Keratinocyte (primary cell): ENCODE results near the gene ANXA2R. TPM values are rescaled to one million over a fixed set of nuclear protein-coding genes. Genes with fewer than 3 reads are reported as not detected.
"Not testable (repeated sequence)": the region's sequence is repeated elsewhere in the genome, so short reads cannot be mapped to it uniquely, and the experiment has no call there.

Experiments
- DNase-seq: peaks from one replicate; pipeline ENCODE4 v3.0.0-alpha.2; 2011; ENCODE audit warnings: low read depth, missing footprints, low spot score
- FAIRE-seq: peaks from 2 replicates; lab custom pipeline; 2011; peaks lifted over from hg19 to GRCh38; lab: Jason Lieb, UNC
- H2AFZ ChIP-seq: 2 replicates; pipeline ENCODE4 v1.6.0; 2012; ENCODE audit warnings: low read length, control low read depth, inconsistent platforms; ENCODE audit not compliant: control insufficient read depth
- H3K27ac ChIP-seq: 2 replicates; pipeline ENCODE4 v1.5.1; 2011; ENCODE audit warnings: low read length; ENCODE audit not compliant: control insufficient read depth, insufficient read depth
- H3K27me3 ChIP-seq: 3 replicates; pipeline ENCODE4 v1.6.0; 2011; ENCODE audit warnings: low read length; ENCODE audit not compliant: control insufficient read depth, insufficient read depth; ENCODE audit errors: extremely low read depth
- H3K36me3 ChIP-seq, 2 experiments: 2 replicates in 1 of 2; 3 replicates in 1 of 2; pipeline ENCODE4 v1.5.1; 2011; ENCODE audit warnings: low read length in 2 of 2, mild to moderate bottlenecking in 1 of 2; ENCODE audit not compliant: control insufficient read depth in 2 of 2, insufficient read depth in 2 of 2; ENCODE audit errors: extremely low read depth in 1 of 2
- H3K4me1 ChIP-seq: 3 replicates; pipeline ENCODE4 v1.5.1; 2011; ENCODE audit warnings: low read length; ENCODE audit not compliant: control insufficient read depth, insufficient read depth; ENCODE audit errors: extremely low read depth
- H3K4me2 ChIP-seq: 3 replicates; pipeline ENCODE4 v1.6.0; 2011; ENCODE audit warnings: low read depth, low read length; ENCODE audit not compliant: control insufficient read depth, insufficient read depth; ENCODE audit errors: extremely low read depth
- H3K4me3 ChIP-seq, 3 experiments: fragments of 200-600 bp in 1 of 3; sonication (generic) in 1 of 3; 2 replicates in 2 of 3; 3 replicates in 1 of 3; pipeline ENCODE4 v1.5.1; 2011 to 2016; ENCODE audit warnings: low read length in 3 of 3, mild to moderate bottlenecking in 3 of 3, control low read depth in 2 of 3, inconsistent platforms in 1 of 3, low read depth in 1 of 3, mixed read lengths in 1 of 3, mixed run types in 1 of 3, moderate library complexity in 1 of 3; ENCODE audit not compliant: control insufficient read depth in 2 of 3, insufficient read depth in 2 of 3; ENCODE audit errors: extremely low read depth in 1 of 3
- H3K79me2 ChIP-seq: 2 replicates; pipeline ENCODE4 v1.6.0; 2012; ENCODE audit warnings: low read length; ENCODE audit not compliant: control insufficient read depth, insufficient read depth
- H3K9ac ChIP-seq: 3 replicates; pipeline ENCODE4 v1.6.0; 2011; ENCODE audit warnings: low read length; ENCODE audit not compliant: control insufficient read depth, insufficient read depth; ENCODE audit errors: extremely low read depth
- H3K9me1 ChIP-seq: 3 replicates; pipeline ENCODE4 v1.6.0; 2011; ENCODE audit warnings: low read length; ENCODE audit not compliant: control insufficient read depth, insufficient read depth; ENCODE audit errors: extremely low read depth
- H3K9me3 ChIP-seq: 2 replicates; pipeline ENCODE4 v1.5.1; 2012; ENCODE audit warnings: low read depth, low read length; ENCODE audit not compliant: control insufficient read depth
- H4K20me1 ChIP-seq: 3 replicates; pipeline ENCODE4 v1.6.0; 2011; ENCODE audit warnings: low read length; ENCODE audit not compliant: control insufficient read depth, insufficient read depth; ENCODE audit errors: extremely low read depth
- EZH2 ChIP-seq: IDR thresholded peaks from one replicate; pipeline ENCODE4 v1.6.1; 2012; ENCODE audit warnings: inconsistent platforms, mild to moderate bottlenecking, low read length, moderate library complexity
- dilution Hi-C: fragments of 300-500 bp; cut with MboI; formaldehyde crosslinking; loops from one replicate; pipeline ENCODE4 v1.7.0; 2020; ENCODE audit warnings: low sequenced_read_pairs; ENCODE audit not compliant: extremely low pct_ligation_motif_present
- polyA plus RNA-seq, 5 experiments: library from polyadenylated mRNA; depleted of rRNA in 3 of 5; stranded (reverse) in 3 of 5; stranded (forward) in 1 of 5; unstranded in 1 of 5; fragments of >200 nt; gene quantifications; 1 replicate in 1 of 5; 2 replicates in 3 of 5; 3 replicates in 1 of 5; pipeline versions ENCODE4 v1.2.1 to v1.2.3, GENCODE V29; 2011 to 2012; ENCODE audit warnings: missing spikeins in 2 of 5, low read depth in 1 of 5, low replicate concordance in 1 of 5
- TF ChIP-seq, protein P1 (sequence below), 3 experiments: IDR thresholded peaks in 1 of 3; conservative IDR thresholded peaks in 1 of 3; optimal IDR thresholded peaks in 1 of 3; 2 replicates in 2 of 3; 3 replicates in 1 of 3; pipeline versions ENCODE3 to v1.5.1; 2011; ENCODE audit warnings: low read length in 3 of 3, mild to moderate bottlenecking in 3 of 3, moderate library complexity in 2 of 3, control low read depth in 1 of 3, inconsistent platforms in 1 of 3; ENCODE audit not compliant: insufficient read depth in 2 of 3; ENCODE audit errors: extremely low read depth in 1 of 3

ANXA2R gene
- polyA plus RNA-seq, 1 donor (not counting 4 experiments of a cell fraction or from before 2014, with no cell fraction given): 0.17 TPM

DNA sequence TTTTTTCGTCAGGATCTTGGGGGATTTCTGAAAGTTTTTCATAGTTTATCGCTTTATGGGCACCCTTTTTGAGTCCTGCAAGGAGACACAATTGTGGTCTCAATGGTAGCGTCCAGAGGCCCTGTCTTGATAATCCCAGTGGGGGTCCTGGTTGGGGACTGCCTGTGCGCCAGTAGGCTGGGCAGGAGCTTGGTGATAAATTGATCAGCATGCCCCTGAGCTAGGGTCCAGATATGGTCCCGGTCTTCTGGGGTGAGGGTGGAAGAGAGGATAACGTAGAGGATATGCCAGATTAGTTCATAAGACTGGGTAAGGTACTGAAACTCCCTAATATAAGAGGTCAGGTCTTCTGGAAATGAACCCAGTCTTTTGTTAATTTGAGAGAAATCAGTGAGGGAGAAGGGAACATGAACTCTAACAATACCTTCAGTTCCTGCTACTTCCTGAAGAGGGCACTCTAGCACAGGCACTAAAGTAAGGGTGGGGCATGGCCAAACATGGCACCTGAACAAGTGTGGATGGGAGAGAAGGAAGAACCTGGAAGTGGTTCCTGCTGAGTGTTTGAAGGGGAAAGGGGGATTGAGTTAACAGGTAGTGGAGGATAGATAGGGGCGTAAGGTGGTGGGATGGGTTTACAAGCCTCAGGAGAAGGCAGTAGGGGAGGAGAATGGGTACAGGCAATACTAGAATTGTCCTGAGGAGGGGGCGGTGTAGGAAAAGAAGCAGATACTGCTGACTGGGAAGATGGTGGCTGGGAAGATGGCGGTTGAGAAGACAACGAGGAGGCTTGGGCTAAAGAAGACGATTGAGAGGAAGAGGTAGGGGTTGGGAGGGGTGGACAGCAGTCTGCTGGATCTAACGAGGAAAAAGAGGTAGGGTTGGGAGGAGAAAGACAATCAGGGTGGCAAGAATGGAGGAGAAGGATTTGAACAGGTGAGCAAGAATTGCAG is 33.8 kb upstream of the ANXA2R start:
- Histone ChIP-seq H4K20me1 (no peaks in the 10 kb centered on the region), H3K9ac (no peak overlapping the region), H3K27me3 (no peaks in the 10 kb centered on the region), H3K9me1 (peaks cover 2% of the 10 kb centered on the region), H3K4me3 (no peak overlapping the region), H3K36me3 (peaks cover 10 to 14% of the 10 kb centered on the region in 2 experiments), H3K79me2 (peaks cover 21% of the 10 kb centered on the region), H3K27ac (no peak overlapping the region), H2AFZ (no peak overlapping the region), H3K4me1 (peaks cover 1% of the 10 kb centered on the region), H3K4me2 (no peak overlapping the region), H3K9me3 (no peaks in the 10 kb centered on the region)
- dilution Hi-C loops: no loop called here
- FAIRE-seq (no peak), DNase-seq (no peak)
- TF ChIP-seq, protein P1, sequence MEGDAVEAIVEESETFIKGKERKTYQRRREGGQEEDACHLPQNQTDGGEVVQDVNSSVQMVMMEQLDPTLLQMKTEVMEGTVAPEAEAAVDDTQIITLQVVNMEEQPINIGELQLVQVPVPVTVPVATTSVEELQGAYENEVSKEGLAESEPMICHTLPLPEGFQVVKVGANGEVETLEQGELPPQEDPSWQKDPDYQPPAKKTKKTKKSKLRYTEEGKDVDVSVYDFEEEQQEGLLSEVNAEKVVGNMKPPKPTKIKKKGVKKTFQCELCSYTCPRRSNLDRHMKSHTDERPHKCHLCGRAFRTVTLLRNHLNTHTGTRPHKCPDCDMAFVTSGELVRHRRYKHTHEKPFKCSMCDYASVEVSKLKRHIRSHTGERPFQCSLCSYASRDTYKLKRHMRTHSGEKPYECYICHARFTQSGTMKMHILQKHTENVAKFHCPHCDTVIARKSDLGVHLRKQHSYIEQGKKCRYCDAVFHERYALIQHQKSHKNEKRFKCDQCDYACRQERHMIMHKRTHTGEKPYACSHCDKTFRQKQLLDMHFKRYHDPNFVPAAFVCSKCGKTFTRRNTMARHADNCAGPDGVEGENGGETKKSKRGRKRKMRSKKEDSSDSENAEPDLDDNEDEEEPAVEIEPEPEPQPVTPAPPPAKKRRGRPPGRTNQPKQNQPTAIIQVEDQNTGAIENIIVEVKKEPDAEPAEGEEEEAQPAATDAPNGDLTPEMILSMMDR (optimal IDR thresholded peaks at IDR 0.05 in 1 of 3, IDR thresholded peaks at IDR 0.05 in 1 of 3, conservative IDR thresholded peaks at IDR 0.05 in 1 of 3; ENCODE audit: extremely low read depth in 1 of 3, insufficient read depth in 2 of 3, low read length in 3 of 3): peak; percentile 51 to 70 (median 67)
- no peak for TF ChIP-seq EZH2

DNA sequence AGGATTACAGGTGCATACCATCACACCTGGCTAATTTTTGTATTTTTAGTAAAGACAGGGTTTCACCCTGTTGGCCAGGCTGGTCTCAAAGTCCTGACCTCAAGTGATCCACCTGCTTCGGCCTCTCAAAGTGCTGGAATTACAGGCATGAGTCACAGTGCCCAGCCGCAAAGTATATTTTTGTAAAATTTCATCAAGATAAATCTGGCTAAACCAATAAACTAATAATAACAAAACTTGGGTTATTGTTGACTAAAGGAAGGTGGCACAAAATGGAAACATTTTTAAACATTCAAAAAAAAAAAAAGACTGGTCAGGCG is 29.2 kb upstream of the ANXA2R start:
- Histone ChIP-seq H3K4me2 (peak overlapping the region; percentile 25), H3K4me1 (peaks cover 12% of the 10 kb centered on the region), H3K79me2 (peaks cover 36% of the 10 kb centered on the region)
- H3K27ac ChIP-seq, H3K27me3 ChIP-seq, dilution Hi-C loops, H3K36me3 ChIP-seq, DNase-seq, FAIRE-seq, H3K9me1 ChIP-seq, H2AFZ ChIP-seq, H3K4me3 ChIP-seq, H3K9ac ChIP-seq, H4K20me1 ChIP-seq, H3K9me3 ChIP-seq: not testable (repeated sequence)
